GM18502 (cell line): Measurements from ENCODE around the gene BST2.
A peak's percentile ranks its signal among the peaks of the same experiment; 100 is the strongest.

Experiments
- ATAC-seq: cut with Tn5 transposase; IDR thresholded peaks from one replicate; pipeline ENCODE4 v1.9.1; 2021; ENCODE audit warnings: mild to moderate bottlenecking; ENCODE audit not compliant: unreplicated experiment, poor library complexity

BST2 gene, protein sequence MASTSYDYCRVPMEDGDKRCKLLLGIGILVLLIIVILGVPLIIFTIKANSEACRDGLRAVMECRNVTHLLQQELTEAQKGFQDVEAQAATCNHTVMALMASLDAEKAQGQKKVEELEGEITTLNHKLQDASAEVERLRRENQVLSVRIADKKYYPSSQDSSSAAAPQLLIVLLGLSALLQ

GRCh38 chr19:17405250-17406045, at the start of gene BST2:
Gene BST2 (minus strand): TSS chr19:17405630. CDS start chr19:17405575, 55 bp downstream.
- peak; percentile 70 for ATAC-seq

- no peak for ATAC-seq
These were observed 49.2 kb upstream of the BST2 start for GRCh38 chr19:17454576-17455071.

DNA sequence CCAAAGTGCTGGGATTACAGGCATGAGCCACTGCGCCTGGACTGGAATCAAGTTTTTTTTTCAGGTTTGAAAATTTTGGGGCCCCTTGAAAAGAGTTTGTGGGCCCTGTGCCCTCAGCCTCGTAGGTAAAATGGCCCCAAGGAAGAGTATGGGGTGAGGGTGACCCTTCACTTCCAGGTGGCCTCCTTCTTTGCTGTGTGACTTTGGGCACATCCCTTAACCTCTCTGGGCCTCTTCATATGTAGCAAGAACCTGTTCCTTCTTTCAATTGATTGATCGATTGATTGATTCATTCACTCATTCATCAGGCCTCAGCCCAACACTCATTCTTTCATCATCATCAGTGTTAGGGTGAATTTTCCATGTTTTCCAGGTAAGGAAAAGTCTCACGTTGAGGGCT, 46.4 kb upstream of the BST2 start:
- no peak for ATAC-seq

DNA sequence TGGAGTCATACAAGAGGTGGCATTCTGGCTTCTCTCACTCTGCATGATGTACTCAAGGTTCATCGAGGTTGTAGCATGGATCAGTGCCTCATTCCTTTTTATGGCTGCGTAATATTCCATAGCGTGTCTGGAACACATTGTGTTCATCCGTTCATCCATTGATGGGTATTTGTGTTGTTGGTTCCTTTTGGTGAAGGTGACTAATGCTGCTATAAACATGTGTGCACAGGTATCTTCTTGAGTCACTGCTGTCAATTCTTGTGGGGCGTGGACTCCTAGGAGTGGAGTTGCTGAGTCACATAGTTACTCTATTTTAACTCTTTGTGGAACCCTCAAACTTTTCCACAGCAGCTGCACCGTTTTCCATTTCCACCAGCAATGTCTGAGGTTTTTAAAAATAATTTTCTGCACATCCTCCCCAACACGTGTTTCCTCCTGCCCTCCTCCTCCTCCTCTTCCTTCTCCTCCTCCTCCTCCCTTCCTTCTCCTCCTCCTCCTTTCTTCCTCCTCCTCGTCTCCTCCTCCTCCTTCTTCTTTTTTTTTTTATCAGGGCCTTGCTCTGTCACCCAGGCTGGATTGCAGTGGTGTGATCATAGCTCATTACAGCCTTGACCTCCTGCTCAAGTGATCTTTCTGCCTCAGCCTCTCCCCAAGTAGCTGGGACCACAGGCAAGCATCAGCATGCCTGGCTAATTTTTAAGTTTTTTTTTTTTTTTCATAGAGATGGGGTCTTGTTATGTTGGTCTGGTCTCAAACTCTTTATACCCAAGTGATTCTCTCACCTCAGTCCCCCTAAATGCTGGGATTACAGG, 45.0 kb upstream of the BST2 start:
- ATAC-seq, result no peak

DNA sequence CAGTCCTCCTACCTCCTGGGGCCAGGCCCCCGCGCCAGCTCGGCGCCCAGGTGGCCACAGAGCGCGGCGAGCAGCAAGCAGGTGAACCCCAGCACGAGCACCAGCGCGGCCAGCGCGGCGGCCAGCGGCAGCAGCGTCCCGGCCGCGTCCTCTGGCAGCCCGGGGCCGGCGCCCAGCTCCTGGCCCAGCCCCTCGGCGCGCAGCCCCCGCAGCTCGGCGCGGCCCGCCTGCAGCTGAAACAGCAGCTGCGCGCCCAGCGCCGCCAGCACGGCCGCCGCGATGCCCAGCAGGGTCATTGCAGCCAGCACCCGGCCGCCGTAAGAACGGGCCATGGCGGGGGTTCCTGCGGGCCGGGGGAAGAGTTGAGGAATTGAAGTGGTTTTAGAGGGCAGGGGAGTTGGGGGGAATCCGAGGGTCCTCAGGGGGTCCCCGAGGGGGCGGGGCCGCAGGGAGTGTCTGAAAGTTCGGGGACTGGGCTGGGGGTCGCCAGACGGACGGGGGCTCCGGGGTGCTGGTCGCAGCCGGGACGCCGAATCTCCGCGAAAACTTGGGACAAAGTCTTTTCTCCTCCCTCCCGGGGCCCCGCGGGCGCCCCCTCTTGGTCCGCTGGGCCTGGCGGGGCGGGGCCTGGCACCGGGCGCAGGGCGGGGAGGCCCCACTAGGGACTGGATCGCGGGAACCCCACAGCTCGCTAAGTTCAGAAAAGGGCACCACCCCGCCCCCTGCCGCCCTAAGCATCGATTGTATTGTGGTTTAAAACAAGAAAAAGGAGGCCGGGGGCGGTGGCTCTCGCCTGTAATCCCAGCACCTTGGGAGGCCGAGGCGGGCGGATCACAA, 42.9 kb upstream of the BST2 start, which contains the start of gene TMEM221:
TMEM221 (minus strand) TSS at position 538 of the 837 bp plus-strand sequence; CDS start at position 332, 206 bp downstream.
- ATAC-seq, result no peak

DNA sequence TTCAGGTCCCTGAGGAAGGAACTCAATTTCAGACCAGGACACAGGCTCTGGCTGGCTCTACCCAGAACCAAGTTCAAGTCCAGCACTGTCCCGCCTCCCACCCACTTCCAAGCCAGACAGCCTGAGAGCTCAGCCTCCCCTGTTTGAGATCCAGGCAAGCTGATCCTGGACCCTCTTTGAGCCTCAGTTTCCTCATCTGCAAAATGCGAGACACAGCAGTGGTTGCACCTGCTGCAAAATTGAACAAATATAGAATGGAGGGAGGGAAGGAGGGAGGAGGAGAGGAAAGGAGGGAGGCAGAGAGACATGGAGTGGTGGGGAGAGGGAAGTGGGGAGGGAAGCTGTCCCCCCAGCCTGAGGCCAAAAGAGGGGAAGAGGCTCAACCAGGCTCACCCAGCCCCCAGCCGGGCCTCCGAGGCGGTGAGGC, 42.3 kb upstream of the BST2 start:
- no peak for ATAC-seq

DNA sequence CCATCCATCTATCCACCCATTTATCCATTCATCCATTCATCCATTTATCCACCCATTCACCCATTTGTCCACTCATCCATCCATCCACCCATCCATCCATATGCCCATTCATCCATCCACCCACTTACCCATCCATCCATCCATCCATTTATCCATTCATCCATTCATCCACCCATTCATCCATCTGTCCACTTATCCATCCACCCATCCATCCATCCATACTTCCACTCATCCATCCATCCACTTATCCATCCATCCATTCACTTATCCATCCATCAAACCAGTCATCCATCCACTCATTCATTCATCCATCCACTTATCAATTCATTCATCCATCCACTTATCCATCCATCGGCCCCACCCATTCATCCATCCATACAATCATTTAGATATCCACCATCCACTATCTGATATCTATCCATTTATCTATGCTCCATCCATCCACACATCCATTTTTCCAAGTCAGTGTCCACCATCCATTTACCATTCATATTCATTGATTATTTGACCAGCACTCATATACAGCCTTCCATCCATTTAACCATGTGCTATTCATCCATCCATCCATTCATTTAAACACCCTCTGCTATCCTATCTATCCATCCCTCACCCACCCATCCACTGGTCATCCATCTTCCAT, 40.2 kb upstream of the BST2 start:
- no peak for ATAC-seq

DNA sequence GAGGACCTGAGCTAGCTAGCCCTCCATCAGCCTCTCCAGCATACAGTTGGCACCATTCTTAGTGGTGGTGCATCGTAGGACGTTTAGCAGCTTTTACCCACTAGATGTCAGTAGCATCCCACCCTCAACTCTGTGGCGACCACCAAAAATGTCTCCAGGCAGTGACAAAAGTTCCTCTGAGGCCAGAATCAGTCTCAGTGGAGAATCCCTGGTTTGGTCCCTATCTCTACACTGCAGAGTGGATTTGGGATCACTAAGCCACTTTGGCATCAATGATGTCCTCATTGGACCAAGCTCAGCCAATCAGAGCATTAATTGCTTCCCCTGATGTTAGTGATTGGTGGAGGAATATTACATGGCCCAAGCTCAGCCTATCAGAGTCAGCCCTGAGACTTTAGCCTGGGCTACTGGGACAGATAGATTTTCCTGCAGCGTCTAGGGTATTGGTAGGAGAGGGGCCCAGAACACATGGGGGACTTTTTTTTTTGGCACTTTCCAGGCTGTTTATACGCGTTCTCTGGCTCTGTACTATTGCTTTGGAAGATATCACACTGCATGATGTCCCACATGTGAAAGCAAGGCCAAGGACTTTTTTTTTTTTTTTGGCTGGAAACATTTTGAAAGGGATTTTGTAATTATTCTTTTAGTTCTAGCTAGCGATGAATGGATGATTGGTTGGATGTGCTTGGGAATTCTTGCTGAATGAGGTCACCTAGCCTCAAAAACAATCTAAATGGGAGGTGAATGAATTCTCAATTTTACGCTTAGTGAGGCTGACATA, 36.0 kb upstream of the BST2 start:
- no peak for ATAC-seq

DNA sequence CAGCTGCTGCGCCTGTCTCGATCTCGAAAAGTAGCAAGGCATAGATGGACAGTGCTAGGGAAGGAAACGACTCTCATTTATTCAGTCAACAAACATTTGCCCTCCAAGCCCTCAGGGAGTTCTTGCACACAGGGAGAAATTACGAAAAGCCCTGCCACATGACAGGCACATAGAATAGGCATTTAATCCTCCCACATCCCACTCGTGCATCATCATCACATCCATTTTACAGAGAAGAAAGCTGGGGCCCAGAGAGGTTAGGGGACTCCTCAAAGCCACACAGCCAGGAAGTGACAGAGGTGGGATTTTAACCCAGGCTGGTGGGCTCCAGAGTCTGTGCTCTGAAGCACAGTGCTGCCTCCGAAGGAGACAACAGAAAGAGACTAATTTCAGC, 31.4 kb upstream of the BST2 start:
- no peak for ATAC-seq

DNA sequence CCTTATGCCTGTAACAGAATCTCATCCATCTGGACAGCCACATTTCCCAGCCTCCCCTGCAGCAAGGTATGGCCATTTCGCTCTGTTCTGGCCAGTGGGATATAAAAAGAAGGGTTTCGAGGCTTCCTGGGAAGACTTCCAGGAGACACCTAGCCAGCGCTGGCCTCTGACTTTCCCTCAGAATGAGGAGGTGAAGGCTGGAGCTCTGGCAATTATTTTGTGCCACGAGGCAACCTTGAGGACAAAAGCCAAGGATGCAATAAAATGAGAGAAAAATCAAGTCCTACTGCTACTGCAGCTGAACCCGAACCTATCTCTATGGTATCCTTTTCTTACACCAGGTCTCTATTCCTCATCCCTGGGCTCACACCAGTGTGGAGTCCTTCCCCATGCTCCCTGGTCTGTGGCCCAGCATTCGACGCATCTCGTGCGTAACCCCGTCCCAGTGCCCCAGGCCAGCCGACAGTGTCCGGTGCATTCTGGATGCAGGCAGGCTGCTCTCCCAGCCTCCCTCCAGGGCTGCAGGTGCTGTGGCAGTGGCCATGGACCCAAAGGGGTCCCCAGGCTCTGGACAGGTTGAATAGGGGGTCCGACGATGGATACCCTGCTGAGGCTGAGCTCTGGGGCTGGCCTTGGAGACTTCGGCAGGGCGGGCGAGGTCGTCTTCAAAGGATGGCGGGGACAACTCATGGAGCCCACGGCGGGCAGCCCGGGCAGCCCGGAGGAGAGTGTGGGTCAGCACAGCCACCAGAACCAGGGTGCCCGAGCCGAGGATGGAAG, 30.9 kb upstream of the BST2 start:
- no peak for ATAC-seq

GRCh38 chr19:17435218-17435617, 29.8 kb upstream of the BST2 start:
- no peak for ATAC-seq

GRCh38 chr19:17431417-17431816, 26.0 kb upstream of the BST2 start:
- ATAC-seq, result no peak

- no peak for ATAC-seq
These were observed 24.2 kb upstream of the BST2 start for GRCh38 chr19:17429641-17430113.

- ATAC-seq, result no peak
These were observed 19.4 kb upstream of the BST2 start for GRCh38 chr19:17424743-17425365.

GRCh38 chr19:17423429-17424208, 18.2 kb upstream of the BST2 start:
- ATAC-seq, result no peak

GRCh38 chr19:17421942-17422341, 16.5 kb upstream of the BST2 start:
- ATAC-seq, result no peak

DNA sequence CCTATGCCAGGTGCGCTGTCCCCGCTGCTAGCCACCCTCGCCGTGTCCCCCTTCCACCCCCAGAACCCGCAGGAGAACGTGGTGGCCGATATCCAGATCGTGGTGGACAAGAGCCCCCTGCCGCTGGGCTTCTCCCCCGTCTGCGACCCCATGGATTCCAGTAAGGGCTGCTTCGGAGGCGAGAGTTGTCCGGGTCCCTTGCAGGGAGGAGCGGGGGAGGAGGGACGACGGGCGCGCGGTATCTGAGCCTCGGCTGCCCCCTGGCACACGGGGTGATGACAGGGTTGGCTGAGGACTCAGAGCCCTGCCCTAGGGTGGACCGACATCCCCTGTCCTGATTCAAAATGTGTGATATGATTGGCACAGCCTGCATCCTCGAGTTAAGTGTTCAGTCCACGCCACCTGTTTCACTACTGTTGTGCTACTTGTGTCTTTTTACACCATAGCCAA, 15.1 kb upstream of the BST2 start:
- ATAC-seq, result peak; percentile 22
